Hematopoietic multipotent progenitor cell treated with erythropoietin and hydrocortisone succinate and interleukin-3 and kit ligand, for 6 days (in vitro differentiated cells): Measurements from ENCODE around the gene MMP17.

Experiments used
- DNase-seq: peaks from one replicate; pipeline ENCODE4 v3.0.0-alpha.2; 2015

MMP17 gene

DNA sequence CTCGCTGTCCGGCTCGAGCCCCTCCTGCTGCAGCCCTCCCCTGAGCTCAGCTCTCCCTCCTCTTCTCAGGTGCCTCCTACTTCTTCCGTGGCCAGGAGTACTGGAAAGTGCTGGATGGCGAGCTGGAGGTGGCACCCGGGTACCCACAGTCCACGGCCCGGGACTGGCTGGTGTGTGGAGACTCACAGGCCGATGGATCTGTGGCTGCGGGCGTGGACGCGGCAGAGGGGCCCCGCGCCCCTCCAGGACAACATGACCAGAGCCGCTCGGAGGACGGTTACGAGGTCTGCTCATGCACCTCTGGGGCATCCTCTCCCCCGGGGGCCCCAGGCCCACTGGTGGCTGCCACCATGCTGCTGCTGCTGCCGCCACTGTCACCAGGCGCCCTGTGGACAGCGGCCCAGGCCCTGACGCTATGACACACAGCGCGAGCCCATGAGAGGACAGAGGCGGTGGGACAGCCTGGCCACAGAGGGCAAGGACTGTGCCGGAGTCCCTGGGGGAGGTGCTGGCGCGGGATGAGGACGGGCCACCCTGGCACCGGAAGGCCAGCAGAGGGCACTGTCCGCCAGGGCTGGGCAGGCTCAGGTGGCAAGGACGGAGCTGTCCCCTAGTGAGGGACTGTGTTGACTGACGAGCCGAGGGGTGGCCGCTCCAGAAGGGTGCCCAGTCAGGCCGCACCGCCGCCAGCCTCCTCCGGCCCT is 22.8 kb downstream of the MMP17 start:
- no peak for DNase-seq

- DNase-seq: peak; percentile 67
Observed at GRCh38 chr12:131851741-131852550, 23.8 kb downstream of the MMP17 start.

DNA sequence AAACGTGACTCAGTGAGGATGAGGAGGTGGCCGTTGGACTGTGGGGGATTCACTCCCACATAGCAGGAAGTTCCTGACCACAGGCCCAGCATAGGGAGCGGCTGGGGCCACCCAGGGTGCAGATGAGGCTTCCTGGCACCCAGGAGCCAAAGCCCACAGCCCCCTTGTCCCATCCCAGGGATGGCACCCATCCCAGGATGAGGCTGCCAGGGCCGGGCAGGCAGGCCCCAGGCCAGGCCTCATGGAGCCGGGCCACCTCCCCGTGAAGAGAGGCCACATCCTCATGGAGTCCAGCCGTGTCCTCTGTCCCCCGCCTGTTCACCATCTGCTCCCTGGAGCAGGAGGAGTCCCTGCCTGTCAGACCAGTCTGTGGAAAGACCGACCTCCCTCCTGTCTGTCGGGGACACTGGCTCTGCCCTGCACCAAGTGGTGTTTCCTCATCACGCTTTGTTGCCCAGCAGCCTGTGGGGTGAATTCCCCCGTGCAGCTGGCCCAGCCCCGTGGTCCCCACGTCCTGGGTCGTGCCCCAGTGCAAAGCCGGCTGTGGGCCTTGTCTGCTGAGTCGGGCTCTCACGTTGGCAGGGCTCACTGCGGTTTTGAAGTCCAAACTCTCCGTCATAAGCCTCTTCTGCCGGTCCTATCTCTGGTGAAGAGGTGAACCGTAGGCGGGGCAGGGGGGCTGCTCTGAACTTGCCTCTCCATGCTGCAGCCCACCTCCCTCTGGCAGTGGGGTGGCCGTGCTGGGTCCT is 24.5 kb downstream of the MMP17 start:
- DNase-seq: peak; percentile 32

- DNase-seq: no peak
Observed at GRCh38 chr12:131853832-131854797, 25.9 kb downstream of the MMP17 start.

- no peak for DNase-seq
Observed at GRCh38 chr12:131854861-131855476, 26.8 kb downstream of the MMP17 start.

DNA sequence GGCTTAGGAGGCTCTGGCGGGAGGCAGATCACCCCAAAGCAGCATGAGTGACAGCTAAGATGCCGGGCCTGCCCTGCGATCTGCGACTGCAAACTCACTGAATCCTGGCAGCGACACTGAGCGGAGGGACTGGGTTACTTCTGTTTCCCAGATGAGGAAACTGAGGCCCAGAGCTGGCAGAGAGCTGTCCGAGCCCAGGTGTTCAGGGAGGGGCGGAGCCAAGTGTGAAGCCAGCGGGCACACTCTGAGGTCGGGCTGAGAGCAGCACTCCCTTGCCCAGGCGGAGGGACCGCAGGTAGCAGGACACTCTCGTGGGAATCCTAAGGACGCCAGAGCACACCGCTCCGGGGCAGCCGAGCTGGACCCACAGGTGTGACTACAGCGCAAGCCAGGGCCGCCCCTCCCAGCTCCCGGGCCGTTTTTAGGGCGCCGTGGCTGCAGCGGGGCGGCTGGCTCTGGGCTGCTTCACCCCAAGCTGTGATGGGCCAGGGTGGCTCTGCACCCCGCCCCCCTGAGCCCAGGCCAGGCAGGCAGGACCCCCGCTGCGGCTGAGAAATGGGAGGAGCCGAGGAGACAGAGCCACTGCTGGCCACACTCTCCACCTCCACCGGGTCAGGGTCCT is 27.4 kb downstream of the MMP17 start:
- DNase-seq: no peak

- no peak for DNase-seq
Observed at GRCh38 chr12:131856366-131857097, 28.3 kb downstream of the MMP17 start.

GRCh38 chr12:131857908-131858850 is 30.0 kb downstream of the MMP17 start:
- DNase-seq: no peak

- peak; percentile 83 for DNase-seq
Observed at GRCh38 chr12:131860472-131861260, 32.5 kb downstream of the MMP17 start.

GRCh38 chr12:131861261-131862083 is 33.3 kb downstream of the MMP17 start:
- DNase-seq: no peak

GRCh38 chr12:131862084-131862441 is 33.9 kb downstream of the MMP17 start:
- no peak for DNase-seq

- no peak for DNase-seq
Observed at GRCh38 chr12:131862600-131862993, 34.4 kb downstream of the MMP17 start.

- DNase-seq: peak; percentile 26
Observed at GRCh38 chr12:131862994-131863710, 35.0 kb downstream of the MMP17 start.

- no peak for DNase-seq
Observed at GRCh38 chr12:131863711-131864396, 35.7 kb downstream of the MMP17 start.

DNA sequence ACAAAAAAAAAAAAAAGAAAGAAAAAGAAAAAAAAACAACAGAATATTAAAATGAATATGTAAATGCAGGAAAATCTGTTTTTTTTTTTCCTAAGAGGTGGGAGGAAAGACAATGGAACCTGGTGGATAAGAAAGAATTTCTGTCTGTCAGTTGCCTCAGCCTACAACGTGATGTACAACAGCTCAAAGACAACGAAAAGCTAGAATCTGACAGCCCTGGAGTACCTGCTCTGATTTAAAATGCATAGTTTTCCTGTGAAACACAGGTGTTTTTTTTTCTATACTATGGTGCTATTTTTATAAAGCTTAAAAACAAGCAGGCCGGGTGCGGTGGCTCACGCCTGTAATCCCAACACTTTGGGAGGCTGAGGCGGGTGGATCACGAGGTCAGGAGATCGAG is 36.3 kb downstream of the MMP17 start:
- DNase-seq: no peak

DNA sequence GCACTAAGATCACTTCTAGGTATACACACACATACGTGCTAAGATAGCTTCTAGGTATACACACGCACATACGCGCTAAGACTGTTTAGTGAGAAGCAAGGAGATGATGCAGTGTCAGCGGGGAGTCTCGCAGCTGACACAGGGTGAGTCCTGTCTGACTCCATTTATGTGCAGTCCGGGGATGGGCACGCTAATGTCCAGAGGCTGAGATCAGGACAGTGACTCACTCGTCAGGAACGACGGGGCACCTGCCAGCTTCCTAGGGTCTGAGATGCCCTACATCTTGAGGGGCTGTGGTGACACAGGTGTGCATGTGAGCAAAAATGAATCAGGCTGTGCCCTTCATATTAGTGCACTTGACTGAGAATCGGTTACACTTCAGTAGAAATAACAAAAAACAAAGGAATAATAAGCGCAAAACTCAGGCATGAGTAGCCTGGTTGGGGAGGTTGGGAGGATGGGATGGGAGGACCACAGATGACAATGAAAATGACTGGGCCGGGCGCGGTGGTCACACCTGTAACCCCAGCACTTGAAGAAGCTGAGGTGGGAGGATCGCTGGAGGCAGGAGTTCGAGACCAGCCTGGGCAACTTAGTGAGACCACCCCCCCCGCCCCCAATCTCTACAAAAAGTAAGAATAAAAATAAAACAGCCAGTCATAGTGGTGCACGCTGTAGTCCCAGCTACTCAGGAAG is 37.1 kb downstream of the MMP17 start:
- no peak for DNase-seq
